ENCODE data around the gene UBN2. TPM values are rescaled to one million over a fixed set of nuclear protein-coding genes. Genes with fewer than 3 reads are reported as not detected.

The UBN2 gene
- total and polyA plus RNA-seq, 2 donors from 2014 or later: 2.0 to 22.2 TPM

- no peak for TF ChIP-seq CTCF (IDR thresholded peaks at IDR 0.05; ENCODE audit: borderline replicate concordance, extremely low read depth, insufficient read depth)
- DNase-seq (no peak), FAIRE-seq (no peak)
- Histone ChIP-seq H3K9me3 (ENCODE audit: control insufficient read depth in 2 of 3, insufficient read depth in 1 of 3, low read length in 3 of 3) (no peaks in the 10 kb centered on the region), H3K36me3 (ENCODE audit: control insufficient read depth in 2 of 3, insufficient read depth in 3 of 3, low read length in 3 of 3) (no peaks in the 10 kb centered on the region), H3K27me3 (ENCODE audit: control insufficient read depth, insufficient read depth, low read length) (no peaks in the 10 kb centered on the region), H3K9ac (ENCODE audit: low read length in 3 of 3) (no peak overlapping the region), H3K4me3 (ENCODE audit: low read length in 3 of 3) (no peak overlapping the region), H3K27ac (ENCODE audit: low read depth in 2 of 2, low read length in 2 of 2) (no peak overlapping the region), H3K4me1 (ENCODE audit: control insufficient read depth in 2 of 3, insufficient read depth in 2 of 3, low read depth in 1 of 3, low read length in 3 of 3) (no peaks in the 10 kb centered on the region)
- intact Hi-C loops (cut with DNase I): no loop called here
These were observed 38.9 kb upstream of the UBN2 start for GRCh38 chr7:139192014-139192706.

GRCh38 chr7:139200382-139200781, 30.7 kb upstream of the UBN2 start:
- no peak for FAIRE-seq
- Histone ChIP-seq H3K9me3 (ENCODE audit: control insufficient read depth in 2 of 3, insufficient read depth in 1 of 3, low read length in 3 of 3) (peaks cover 0 to 5% (median 0%) of the 10 kb centered on the region in 3 donors), H3K9ac (ENCODE audit: low read length in 3 of 3) (no peak overlapping the region), H3K27ac (ENCODE audit: low read depth in 2 of 2, low read length in 2 of 2) (no peak overlapping the region), H3K36me3 (ENCODE audit: control insufficient read depth in 2 of 3, insufficient read depth in 3 of 3, low read length in 3 of 3) (no peaks in the 10 kb centered on the region), H3K4me3 (ENCODE audit: low read length in 3 of 3) (no peak overlapping the region), H3K27me3 (ENCODE audit: control insufficient read depth, insufficient read depth, low read length) (no peaks in the 10 kb centered on the region), H3K4me1 (ENCODE audit: control insufficient read depth in 2 of 3, insufficient read depth in 2 of 3, low read depth in 1 of 3, low read length in 3 of 3) (no peaks in the 10 kb centered on the region)
- intact Hi-C loops (cut with DNase I): no loop called here
- DNase-seq: no peak
- TF ChIP-seq CTCF (IDR thresholded peaks at IDR 0.05; ENCODE audit: borderline replicate concordance, extremely low read depth, insufficient read depth): no peak

- intact Hi-C loops (cut with DNase I): no loop called here
- Histone ChIP-seq H3K36me3 (ENCODE audit: control insufficient read depth in 2 of 3, insufficient read depth in 3 of 3, low read length in 3 of 3) (no peaks in the 10 kb centered on the region), H3K9me3 (ENCODE audit: control insufficient read depth in 2 of 3, insufficient read depth in 1 of 3, low read length in 3 of 3) (peaks cover 0 to 9% (median 0%) of the 10 kb centered on the region in 3 donors), H3K27ac (ENCODE audit: low read depth in 2 of 2, low read length in 2 of 2) (no peak overlapping the region), H3K4me3 (ENCODE audit: low read length in 3 of 3) (no peak overlapping the region), H3K9ac (ENCODE audit: low read length in 3 of 3) (no peak overlapping the region), H3K4me1 (ENCODE audit: control insufficient read depth in 2 of 3, insufficient read depth in 2 of 3, low read depth in 1 of 3, low read length in 3 of 3) (no peaks in the 10 kb centered on the region), H3K27me3 (ENCODE audit: control insufficient read depth, insufficient read depth, low read length) (no peaks in the 10 kb centered on the region)
- FAIRE-seq: no peak
- no peak for TF ChIP-seq CTCF (IDR thresholded peaks at IDR 0.05; ENCODE audit: borderline replicate concordance, extremely low read depth, insufficient read depth)
- no peak for DNase-seq
These were observed 27.0 kb upstream of the UBN2 start for GRCh38 chr7:139203992-139204391.

- FAIRE-seq (no peak), DNase-seq (no peak)
- no peak overlapping the region for H3K27ac ChIP-seq (ENCODE audit: low read depth in 2 of 2, low read length in 2 of 2)
- TF ChIP-seq CTCF (IDR thresholded peaks at IDR 0.05; ENCODE audit: borderline replicate concordance, extremely low read depth, insufficient read depth): no peak
- H3K36me3 ChIP-seq (ENCODE audit: control insufficient read depth in 2 of 3, insufficient read depth in 3 of 3, low read length in 3 of 3): no peaks in the 10 kb centered on the region
- no peak overlapping the region for H3K9ac ChIP-seq (ENCODE audit: low read length in 3 of 3)
- intact Hi-C loops (cut with DNase I): no loop called here
- H3K4me3 ChIP-seq (ENCODE audit: low read length in 3 of 3): no peak overlapping the region
- peaks cover 0 to 9% (median 0%) of the 10 kb centered on the region in 3 donors for H3K9me3 ChIP-seq (ENCODE audit: control insufficient read depth in 2 of 3, insufficient read depth in 1 of 3, low read length in 3 of 3)
- no peaks in the 10 kb centered on the region for H3K4me1 ChIP-seq (ENCODE audit: control insufficient read depth in 2 of 3, insufficient read depth in 2 of 3, low read depth in 1 of 3, low read length in 3 of 3)
- no peaks in the 10 kb centered on the region for H3K27me3 ChIP-seq (ENCODE audit: control insufficient read depth, insufficient read depth, low read length)
These were observed 25.2 kb upstream of the UBN2 start for GRCh38 chr7:139205843-139206242.

All from kidney (tissue), 14 donors.